T-helper 2 cell treated with Interferon-gamma antibody and Interleukin-4, amounts not matched to agents 100 ng/mL and 5 ng/mL, for 36 hours (primary cell): ENCODE data around the gene ZNF597. TPM values are rescaled to one million over a fixed set of nuclear protein-coding genes. Genes with fewer than 3 reads are reported as not detected.

Experiments
- intact Hi-C: fragments of 100-400 bp; cut with micrococcal nuclease; formaldehyde crosslinking; loops from one replicate; pipeline ENCODE4 v1.15.1; 2023
- total RNA-seq: library from RNA; stranded (reverse); gene quantifications from 2 replicates; pipeline ENCODE4 v1.2.3, GENCODE V29; 2022

The ZNF597 gene
- total RNA-seq, 1 donor from 2014 or later: 2.4 TPM

DNA sequence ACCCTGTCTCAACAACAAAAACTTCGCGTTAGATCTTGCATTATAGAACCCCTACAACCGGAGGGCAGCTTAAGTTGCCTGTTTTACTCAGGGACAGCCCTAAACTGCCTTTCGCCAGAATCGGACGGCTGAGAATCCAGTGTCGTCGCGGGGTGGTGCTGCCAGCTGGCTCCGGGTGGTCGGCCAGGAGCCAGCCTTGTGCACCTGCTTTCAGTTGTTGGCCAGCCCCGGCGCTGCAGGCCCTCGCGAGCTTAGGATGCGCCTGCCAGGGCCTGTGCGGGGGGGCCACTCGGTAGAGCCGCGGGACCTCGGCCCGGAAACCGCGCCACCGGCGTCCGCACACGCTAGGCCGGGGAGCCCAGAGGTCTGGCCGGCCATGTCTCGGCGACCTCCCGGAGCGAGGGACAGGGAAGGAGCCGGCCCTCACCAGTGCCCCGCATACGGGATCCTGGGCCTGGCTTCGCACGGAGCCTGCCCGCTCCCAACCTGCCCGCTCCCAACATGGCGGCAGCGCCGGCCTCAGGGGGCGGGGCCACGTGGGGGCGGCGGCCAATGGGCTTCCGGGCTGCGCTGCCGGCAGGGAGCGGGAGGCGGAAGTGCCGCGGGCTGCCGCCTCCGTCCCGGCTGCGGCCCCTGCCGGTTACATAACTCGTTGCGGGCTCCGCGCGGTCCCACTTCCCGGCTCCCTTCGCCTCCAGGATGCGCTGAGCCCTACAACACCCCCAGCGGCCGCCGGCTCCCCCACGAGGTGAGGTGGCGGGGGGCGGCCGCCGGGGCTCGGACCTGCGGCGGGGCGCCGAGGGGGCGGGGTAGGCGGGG, 14.3 kb upstream of the ZNF597 start:
- intact Hi-C loops: loop anchor here (1.0 to 5.0 kb wide), 6 partner anchors 14 to 195 kb away; partner anchors contain the start of genes CLUAP1, NAA60, TIGD7 and ZNF263

DNA sequence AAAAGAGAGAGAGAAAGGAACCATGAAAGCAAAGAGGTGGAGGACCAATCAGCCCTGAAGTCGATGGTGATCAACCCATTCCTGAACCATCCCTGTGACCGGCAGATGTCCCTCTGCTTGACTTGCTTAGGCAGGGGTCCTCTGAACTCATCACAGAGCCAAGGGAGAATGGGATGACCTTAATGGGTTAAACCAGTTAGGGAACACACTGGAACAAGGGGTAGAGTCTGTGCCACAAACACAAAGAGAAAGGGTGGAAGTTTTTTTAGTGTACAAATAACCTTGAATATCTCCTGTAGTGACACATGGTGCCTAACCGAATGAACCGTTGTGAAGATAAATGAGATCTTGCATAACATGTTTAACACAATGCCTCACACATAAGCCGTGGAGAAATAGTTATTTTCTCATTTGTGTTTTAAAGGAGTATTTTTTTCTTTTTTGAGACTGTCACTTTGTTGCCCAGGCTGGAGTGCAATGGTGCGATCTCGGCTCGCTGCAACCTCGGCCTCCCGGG, 11.4 kb upstream of the ZNF597 start:
- intact Hi-C loops: loop anchor here (5.0 kb wide), 3 partner anchors 147 to 192 kb away; partner anchors contain the start of genes TIGD7, ZNF263 and ZNF75A

DNA sequence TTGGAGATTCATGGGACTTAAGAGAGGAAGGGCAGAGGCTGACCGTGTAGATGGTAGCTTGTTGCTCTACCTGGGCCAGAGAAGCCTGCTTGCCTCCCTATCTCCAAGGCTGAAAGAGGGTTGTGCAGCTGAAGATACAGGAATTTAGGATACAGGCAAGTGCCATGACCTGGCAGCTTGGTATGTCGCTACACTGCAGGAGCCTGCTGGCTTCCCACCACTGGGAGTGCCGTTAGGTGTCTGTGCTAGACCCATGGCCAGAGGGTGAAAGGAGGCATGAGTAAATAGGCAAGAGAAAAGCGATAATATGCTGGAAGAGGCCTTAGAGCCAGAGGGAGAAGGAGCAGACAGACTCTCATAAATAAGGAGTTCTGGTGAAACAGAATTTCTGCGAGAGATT, 10.8 kb upstream of the ZNF597 start:
- intact Hi-C loops: no loop called here

GRCh38 chr16:3444032-3444388, 706 bp upstream of the ZNF597 start:
- intact Hi-C loops: loop anchor here (5.0 kb wide), 1 partner anchor 162 kb away; the partner anchor contains the start of gene ZNF263

GRCh38 chr16:3439637-3440036, 3.7 kb downstream of the ZNF597 start:
- intact Hi-C loops: loop anchor here (5.0 kb wide), 1 partner anchor 157 kb away; the partner anchor contains the start of gene ZNF263

DNA sequence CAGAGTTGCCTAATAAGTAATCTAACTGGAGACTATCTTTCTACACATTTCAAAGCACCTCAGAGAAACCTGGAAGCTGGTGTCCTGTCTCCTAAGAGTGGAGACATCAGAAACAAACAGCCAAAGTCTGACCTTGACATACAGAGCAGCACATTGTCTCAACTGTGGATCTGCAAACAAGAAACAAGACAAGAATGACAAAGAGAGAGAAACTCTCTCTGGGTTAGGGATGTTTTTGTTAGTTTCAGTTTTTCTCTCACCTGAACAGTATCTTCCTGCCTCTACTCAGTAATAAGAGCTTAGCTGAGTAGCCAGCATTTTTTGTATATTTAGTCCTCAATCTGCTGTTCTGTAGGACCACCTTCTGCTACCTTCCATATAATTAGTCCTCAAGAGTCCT, 8.9 kb downstream of the ZNF597 start:
- intact Hi-C loops: no loop called here

DNA sequence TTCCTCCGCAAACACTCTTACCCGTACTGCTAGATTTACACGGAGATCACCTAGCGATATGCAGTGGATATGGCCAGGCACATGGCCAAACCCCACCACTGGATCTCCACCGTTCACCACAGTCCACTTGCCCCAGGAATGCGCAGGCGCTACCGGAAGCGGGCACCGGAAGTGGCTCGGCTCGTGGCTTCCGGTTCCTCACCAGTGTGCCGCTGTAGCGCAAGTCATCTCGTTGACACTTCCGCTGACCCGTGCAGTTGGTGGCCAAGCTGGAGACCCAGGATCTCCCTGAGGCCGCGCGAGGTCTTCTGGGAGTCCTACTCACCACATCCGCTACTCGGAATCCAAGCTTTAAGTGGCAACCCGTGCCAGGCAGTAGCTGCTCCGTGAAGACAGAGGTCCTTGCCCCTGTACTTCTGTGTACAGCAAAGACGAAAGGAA, 11.5 kb downstream of the ZNF597 start:
- intact Hi-C loops: no loop called here

- intact Hi-C loops: no loop called here
Measured at GRCh38 chr16:3413730-3414379, 29.4 kb downstream of the ZNF597 start.

- intact Hi-C loops: no loop called here
Measured at GRCh38 chr16:3408561-3409197, 34.6 kb downstream of the ZNF597 start.

DNA sequence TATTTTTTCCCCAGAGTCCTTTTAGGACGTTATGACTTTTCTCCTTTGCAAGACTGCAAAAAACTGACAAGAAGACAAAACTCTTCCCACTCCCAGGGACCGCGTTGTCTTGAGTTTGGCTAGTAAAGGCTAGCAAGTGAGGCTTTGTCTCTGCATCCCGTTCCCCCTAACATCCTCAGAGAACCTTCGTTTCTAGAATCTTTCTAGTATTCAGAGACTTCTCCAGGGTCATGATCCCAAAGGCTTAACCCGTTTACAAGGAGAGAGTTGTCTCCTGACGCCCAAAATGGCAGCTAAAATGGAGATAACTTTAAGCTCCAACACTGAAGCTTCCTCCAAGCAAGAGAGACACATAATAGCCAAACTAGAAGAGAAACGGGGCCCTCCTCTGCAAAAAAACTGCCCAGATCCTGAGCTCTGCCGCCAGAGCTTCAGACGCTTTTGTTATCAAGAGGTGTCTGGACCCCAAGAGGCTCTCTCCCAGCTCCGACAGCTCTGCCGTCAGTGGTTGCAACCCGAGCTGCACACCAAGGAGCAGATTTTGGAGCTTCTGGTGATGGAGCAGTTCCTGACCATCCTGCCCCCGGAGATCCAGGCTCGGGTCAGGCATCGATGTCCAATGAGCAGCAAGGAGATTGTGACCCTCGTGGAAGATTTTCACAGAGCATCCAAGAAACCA, 41.4 kb downstream of the ZNF597 start:
- intact Hi-C loops: loop anchor here (1.0 to 2.0 kb wide), 5 partner anchors 41 to 167 kb away; partner anchors contain the start of genes NAA60, TIGD7, ZNF200 and ZNF263

GRCh38 chr16:3400779-3401688, 42.3 kb downstream of the ZNF597 start, which contains the start of the genes ZNF174 and ZSCAN32:
TSS of gene ZNF174 (plus strand) at chr16:3401215. CDS start at chr16:3402005, 790 bp downstream.
TSS of gene ZSCAN32 (minus strand) at chr16:3401004. CDS start at chr16:3397557, 3,447 bp downstream.
- intact Hi-C loops: loop anchor here (1.0 to 2.0 kb wide), 6 partner anchors 42 to 166 kb away; partner anchors contain the start of genes NAA60, TIGD7, ZNF200 and ZNF263

GRCh38 chr16:3400446-3400778, 42.9 kb downstream of the ZNF597 start:
- intact Hi-C loops: loop anchor here (1.0 to 2.0 kb wide), 2 partner anchors 57 to 166 kb away; partner anchors contain the start of gene ZNF200

DNA sequence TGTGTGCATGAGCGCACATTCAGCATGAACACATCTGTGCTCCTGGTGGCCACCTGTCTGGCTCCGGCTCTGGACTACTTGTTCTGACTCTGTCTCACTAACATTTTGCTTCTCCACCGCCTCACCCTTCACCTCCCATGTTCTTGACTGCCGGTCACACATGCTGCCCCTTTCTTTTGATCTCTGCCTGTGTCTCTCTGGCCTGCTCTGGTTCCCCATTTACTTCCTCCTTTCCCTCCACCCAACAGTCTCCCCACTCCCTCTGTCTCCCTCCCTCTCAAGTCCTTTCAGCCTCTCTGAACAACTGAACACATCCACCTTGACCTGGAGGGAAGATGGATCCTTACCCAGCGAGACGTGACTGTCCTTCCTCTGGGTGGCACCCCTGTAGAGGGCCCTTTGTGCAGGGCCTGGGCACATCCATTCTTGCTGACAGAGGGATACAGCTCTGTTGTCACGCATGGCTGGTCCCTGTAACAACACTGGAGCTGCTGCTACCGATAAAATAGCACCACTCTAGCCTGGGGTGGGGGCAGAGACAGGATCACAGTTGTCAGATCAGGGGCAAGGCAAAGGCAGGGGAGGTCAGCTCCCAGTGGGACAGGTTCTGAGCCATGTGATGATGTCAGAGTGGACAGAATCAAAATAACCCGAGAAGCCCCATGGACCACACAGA, 53.5 kb downstream of the ZNF597 start:
- intact Hi-C loops: no loop called here

DNA sequence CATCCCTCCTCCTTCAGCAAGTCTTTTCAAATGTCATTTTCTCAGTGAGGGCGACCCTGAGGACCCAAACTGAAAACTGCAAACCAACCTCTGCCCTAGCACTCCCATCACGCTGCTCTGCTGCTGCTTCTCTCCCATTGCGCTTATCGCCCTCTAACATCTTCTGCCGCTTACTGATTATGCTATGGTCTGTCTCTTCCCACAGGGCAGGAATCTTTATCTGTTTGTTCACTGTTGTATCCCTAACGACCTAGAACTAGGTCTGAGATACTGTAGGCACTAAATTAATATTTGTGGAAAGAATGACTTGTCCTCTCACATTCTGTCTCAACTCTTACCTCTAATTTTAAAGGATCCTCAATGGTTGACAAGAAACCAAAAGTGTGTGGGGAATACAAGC, 55.0 kb downstream of the ZNF597 start:
- intact Hi-C loops: no loop called here

- intact Hi-C loops: no loop called here
Measured at GRCh38 chr16:3383045-3383448, 60.3 kb downstream of the ZNF597 start.
